GM19467 (cell line): ENCODE measurements around the gene SEMA6B.

Experiments used
- ATAC-seq: cut with Tn5 transposase; IDR thresholded peaks from one replicate; pipeline ENCODE4 v1.9.1; 2021; ENCODE audit warnings: mild to moderate bottlenecking, moderate library complexity; ENCODE audit not compliant: unreplicated experiment

SEMA6B gene

DNA sequence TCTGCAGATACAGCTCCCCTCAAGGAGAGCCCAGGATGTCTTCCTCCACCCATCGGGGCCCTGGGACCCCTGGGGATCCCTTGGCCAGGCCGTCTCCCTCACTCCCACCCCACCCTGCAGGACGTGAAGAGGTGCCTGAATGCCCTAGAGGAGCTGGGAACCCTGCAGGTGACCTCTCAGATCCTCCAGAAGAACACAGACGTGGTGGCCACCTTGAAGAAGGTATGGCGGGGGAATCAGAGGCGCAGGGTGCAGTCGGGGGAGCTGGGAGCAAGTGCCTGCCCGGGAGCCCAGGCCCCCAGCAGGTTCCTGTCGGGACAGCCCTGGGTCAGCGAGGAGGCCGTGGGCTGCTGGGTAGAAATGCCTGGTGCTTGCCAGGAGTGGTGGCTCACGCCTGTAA lies 60.8 kb downstream of the SEMA6B start:
- no peak for ATAC-seq

DNA sequence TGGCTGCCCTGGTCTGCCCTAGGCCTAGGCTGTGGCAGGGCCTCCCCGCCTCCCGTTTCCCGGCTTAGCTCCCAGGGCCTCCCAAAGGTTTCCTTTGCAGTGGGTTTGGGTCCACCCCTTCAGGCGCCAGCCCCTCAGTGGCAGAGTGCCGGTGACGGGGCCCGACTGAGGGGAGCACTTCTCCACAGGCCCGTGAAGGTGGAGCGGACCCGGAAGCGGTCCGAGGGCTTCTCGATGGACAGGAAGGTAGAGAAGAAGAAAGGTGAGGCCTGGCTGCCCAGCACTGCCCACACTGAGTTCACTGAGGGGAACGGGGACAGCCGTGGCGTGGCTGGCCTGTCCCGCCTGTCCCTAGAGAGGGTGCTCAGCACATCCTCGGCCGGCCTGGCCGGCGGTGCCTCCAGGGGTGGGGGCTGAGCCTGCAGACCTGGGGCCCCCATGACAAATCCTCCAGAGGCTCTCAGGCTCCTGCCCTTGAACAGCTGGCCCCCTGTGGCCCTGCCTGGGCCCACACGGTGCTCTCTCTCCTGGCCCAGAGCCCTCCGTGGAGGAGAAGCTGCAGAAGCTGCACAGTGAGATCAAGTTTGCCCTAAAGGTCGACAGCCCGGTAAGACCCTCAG lies 61.6 kb downstream of the SEMA6B start:
- ATAC-seq: no peak

DNA sequence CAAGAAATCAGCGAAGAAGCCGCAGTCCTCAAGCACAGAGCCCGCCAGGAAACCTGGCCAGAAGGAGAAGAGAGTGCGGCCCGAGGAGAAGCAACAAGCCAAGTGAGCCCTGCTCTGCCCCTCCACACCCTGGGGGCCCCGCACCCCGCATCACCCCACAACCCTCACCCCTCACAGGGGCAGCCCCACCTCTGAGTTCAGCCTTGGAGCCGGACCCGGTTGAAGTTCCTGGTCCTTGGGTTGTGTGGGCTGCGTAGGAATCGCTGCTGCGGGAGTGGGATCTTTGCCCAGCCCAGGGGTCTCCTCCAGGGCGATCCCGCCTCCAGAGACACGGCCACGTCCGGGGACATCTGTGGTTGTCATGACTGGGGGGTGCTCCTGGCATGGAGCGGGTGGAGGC lies 63.2 kb downstream of the SEMA6B start:
- ATAC-seq: no peak

DNA sequence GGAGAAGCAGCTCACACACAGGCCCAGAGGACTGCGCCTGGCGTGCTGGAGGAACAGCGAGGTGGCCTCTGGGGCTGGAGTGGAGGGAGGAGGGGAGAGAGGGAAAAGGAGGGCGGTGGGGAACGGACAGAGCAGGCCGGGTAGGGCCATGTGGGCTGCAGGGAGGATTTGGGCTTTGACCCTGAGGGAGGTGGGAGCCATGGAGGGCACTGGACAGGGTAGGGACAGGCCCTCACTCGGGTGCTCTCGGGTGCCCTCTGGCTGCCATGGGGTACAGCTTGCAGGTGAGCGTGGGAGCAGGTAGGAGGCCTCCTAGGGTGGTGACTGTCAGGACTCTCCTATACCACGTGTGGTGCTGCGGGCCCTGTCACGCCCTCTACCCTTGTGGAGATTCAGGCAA lies 64.0 kb downstream of the SEMA6B start:
- no peak for ATAC-seq

DNA sequence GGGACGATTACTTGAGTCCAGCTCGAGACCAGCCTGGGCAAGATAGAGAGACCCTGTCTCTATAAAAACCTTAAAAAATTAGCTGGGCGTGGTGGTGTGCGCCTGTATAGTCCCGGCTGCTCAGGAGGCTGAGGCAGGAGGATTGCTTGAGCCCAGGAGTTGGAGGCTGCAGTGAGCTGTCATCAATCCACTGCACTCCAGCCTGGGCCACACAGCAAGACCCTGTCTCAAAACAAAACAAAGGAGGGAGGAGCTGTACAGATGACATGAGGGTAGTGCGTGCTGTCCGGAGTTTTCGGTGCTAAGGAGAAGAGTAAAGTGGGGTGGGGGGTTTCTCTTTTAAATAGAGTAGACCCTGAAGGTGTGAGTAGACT lies 64.8 kb downstream of the SEMA6B start:
- no peak for ATAC-seq

DNA sequence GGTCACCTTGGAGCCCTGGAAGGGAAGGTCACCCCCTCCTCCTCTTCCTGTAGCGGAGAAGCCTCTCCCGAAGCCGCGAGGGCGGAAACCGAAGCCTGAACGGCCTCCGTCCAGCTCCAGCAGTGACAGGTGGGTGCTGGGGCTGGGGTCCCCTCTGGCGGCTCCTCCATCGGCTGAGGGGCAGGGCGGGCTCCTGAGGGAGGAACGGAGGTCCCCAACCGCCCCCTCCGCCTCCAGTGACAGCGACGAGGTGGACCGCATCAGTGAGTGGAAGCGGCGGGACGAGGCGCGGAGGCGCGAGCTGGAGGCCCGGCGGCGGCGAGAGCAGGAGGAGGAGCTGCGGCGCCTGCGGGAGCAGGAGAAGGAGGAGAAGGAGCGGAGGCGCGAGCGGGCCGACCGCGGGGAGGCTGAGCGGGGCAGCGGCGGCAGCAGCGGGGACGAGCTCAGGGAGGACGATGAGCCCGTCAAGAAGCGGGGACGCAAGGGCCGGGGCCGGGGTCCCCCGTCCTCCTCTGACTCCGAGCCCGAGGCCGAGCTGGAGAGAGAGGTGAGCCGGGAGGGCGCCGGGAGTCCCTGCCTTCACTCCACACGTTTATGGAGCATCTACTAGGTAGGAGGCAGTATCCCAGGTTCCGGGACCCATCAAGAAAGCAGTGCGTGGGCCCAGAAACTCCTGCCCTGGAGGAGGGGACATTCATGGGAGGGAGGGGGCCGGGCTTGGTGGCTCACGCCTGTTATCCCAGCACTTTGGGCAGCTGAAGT lies 65.4 kb downstream of the SEMA6B start:
- no peak for ATAC-seq

DNA sequence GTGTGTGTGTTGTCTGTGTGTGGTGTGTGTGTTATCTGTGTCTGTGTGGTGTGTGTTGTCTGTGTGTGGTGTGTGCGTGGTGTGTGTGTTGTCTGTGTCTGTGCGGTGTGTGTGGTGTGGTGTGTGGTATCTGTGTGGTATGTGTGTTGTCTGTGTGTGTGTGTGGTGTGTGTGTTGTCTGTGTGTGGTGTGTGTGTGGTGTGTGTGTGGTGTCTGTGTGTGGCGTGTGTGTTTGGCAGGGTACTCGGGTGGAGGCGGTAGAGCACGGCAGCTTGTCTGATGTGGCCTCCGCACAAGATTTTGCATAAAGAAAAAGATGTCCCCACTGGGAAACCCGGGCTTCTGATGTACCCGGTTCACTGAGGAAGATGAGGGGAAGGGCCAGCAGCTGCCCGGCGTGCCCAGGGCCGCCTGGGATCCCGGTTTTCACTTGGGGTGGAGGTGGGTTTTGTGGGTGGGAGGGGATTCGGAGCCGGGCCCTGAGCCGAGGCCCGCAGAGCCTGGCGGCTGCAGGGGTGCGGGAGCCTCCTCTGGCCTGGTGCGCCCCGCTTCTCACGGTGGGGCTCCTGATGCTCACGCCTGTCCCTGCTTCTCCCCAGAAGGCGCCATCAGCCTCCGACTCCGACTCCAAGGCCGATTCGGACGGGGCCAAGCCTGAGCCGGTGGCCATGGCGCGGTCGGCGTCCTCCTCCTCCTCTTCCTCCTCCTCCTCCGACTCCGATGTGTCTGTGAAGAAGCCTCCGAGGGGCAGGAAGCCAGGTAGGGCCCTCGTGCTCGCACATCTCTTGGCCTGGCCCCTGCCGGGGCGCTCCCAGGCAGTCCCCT lies 66.2 kb downstream of the SEMA6B start:
- ATAC-seq: no peak
